MM.1S (cell line): Measurements from ENCODE around the gene ITGAV.

Experiments
- CTCF ChIP-seq: fragments of 300-600 bp; sonication (generic); IDR thresholded peaks from 2 replicates; pipeline ENCODE4 v1.5.1; 2016; ENCODE audit warnings: antibody characterized with exemption, low read length, mixed read lengths
- EZH2 ChIP-seq: fragments of 300-600 bp; sonication (generic); optimal IDR thresholded peaks from 2 replicates; pipeline ENCODE3; 2017; ENCODE audit warnings: low read depth, mild to moderate bottlenecking, antibody characterized with exemption, low read length, mixed read lengths
- EZH2phosphoT487 ChIP-seq: fragments of 300-600 bp; sonication (generic); IDR thresholded peaks from 2 replicates; pipeline ENCODE4 v1.6.1; 2018; ENCODE audit warnings: antibody characterized with exemption, low read length

GRCh38 chr2:186702006-186702405 lies 112.2 kb downstream of the ITGAV start:
- TF ChIP-seq EZH2phosphoT487 (no peak), CTCF (no peak), EZH2 (no peak)
